Activated CD4-positive, alpha-beta memory T cell treated with anti-CD3 and anti-CD28 coated beads, Interleukin-2, amount 10 ng/mL, durations not matched to agents 7 days and 5 days (primary cell): Measurements from ENCODE around the gene DUSP5. TPM values are rescaled to one million over a fixed set of nuclear protein-coding genes. Genes with fewer than 3 reads are reported as not detected.

Experiments
- total RNA-seq, 2 experiments: library from RNA; stranded (reverse); gene quantifications; one replicate each; pipeline ENCODE4 v1.2.3, GENCODE V29; 2021

DUSP5 gene
- total RNA-seq, 2 experiments from 2014 or later = 143 TPM

Other genes with a start within 250 kb of the DUSP5 start
- 10 to 100 TPM; 40.8 to 45.6 TPM for gene SMNDC1, start 193.0 kb upstream of the DUSP5 start, total RNA-seq
- gene SMC3, start 69.8 kb downstream of the DUSP5 start, total RNA-seq = 10 to 100 TPM; 81.0 to 83.0 TPM
- gene RBM20, start 146.4 kb downstream of the DUSP5 start, total RNA-seq = under 1 TPM in 1 of 2 experiments, not detected in 1; 0.03 TPM